OCI-LY1 (cell line): ENCODE measurements around the gene MIOX.
A peak's percentile ranks its signal among the peaks of the same experiment; 100 is the strongest.

Experiments
- H2AFZ ChIP-seq: fragments of 200-600 bp; sonication (generic), shearing (Covaris generic); 2 replicates; pipeline ENCODE4 v1.6.0; 2014; ENCODE audit warnings: antibody characterized with exemption, mild to moderate bottlenecking, low read length
- H3F3A ChIP-seq: fragments of 200-600 bp; sonication (generic), shearing (Covaris generic); 2 replicates; pipeline ENCODE4 v1.6.0; 2014; ENCODE audit warnings: mild to moderate bottlenecking, antibody characterized with exemption, low read length, moderate library complexity; ENCODE audit not compliant: insufficient read depth
- H3K27ac ChIP-seq: fragments of 200-600 bp; sonication (generic); 2 replicates; pipeline ENCODE4 v1.5.1; 2014; ENCODE audit warnings: low read length, mixed run types, mild to moderate bottlenecking, low read depth; ENCODE audit not compliant: poor library complexity, severe bottlenecking
- H3K27me3 ChIP-seq: fragments of 200-600 bp; sonication (generic); 2 replicates; pipeline ENCODE4 v1.6.0; 2014; ENCODE audit warnings: antibody characterized with exemption, mild to moderate bottlenecking, low read length, moderate library complexity; ENCODE audit not compliant: insufficient read depth
- H3K36me3 ChIP-seq: fragments of 200-600 bp; sonication (generic); 2 replicates; pipeline ENCODE4 v1.6.1; 2014; ENCODE audit warnings: mild to moderate bottlenecking, antibody characterized with exemption, low read length, moderate library complexity, mixed read lengths; ENCODE audit not compliant: insufficient read depth
- H3K4me1 ChIP-seq: fragments of 200-600 bp; sonication (generic); 2 replicates; pipeline ENCODE4 v1.5.1; 2014; ENCODE audit warnings: mild to moderate bottlenecking, low read length, moderate library complexity; ENCODE audit not compliant: insufficient read depth, severe bottlenecking
- H3K4me2 ChIP-seq: fragments of 200-600 bp; sonication (generic), shearing (Covaris generic); 2 replicates; pipeline ENCODE4 v1.6.1; 2014; ENCODE audit warnings: low read length
- H3K4me3 ChIP-seq: fragments of 200-600 bp; sonication (generic); 2 replicates; pipeline ENCODE4 v1.5.1; 2014; ENCODE audit warnings: low read length, low read depth, mild to moderate bottlenecking, mixed read lengths; ENCODE audit not compliant: poor library complexity, severe bottlenecking
- H3K79me2 ChIP-seq: fragments of 200-600 bp; shearing (Covaris generic); 2 replicates; pipeline ENCODE4 v1.6.1; 2016; ENCODE audit warnings: mixed run types, low read length, mixed read lengths; ENCODE audit not compliant: insufficient read depth
- H3K9ac ChIP-seq: fragments of 200-600 bp; sonication (generic), shearing (Covaris generic); 2 replicates; pipeline ENCODE4 v1.6.1; 2014; ENCODE audit warnings: mild to moderate bottlenecking, low read length, mixed read lengths
- H3K9me2 ChIP-seq: fragments of 200-600 bp; sonication (generic), shearing (Covaris generic); 2 replicates; pipeline ENCODE4 v1.6.1; 2014; ENCODE audit warnings: low read depth, mild to moderate bottlenecking, low read length, mixed read lengths
- H3K9me3 ChIP-seq: fragments of 200-600 bp; shearing (Covaris generic); 2 replicates; pipeline ENCODE4 v1.6.1; 2014; ENCODE audit warnings: low read length, mixed read lengths
- H4K20me1 ChIP-seq: fragments of 200-600 bp; sonication (generic), shearing (Covaris generic); 2 replicates; pipeline ENCODE4 v1.6.0; 2016; ENCODE audit warnings: mild to moderate bottlenecking, low read length; ENCODE audit not compliant: insufficient read depth
- EZH2 ChIP-seq: fragments of 200-600 bp; sonication (generic), shearing (Covaris generic); IDR thresholded peaks from 2 replicates; pipeline ENCODE4 v1.8.0; 2017; ENCODE audit warnings: borderline replicate concordance, mixed run types, mild to moderate bottlenecking, antibody characterized with exemption, low read length, moderate library complexity, mixed read lengths
- TF ChIP-seq, protein P1 (sequence below): fragments of 200-600 bp; sonication (generic), shearing (Covaris generic); IDR thresholded peaks from 2 replicates; pipeline ENCODE4 v1.5.1; 2017; ENCODE audit warnings: mild to moderate bottlenecking, antibody characterized with exemption, low read length, moderate library complexity, mixed read lengths

MIOX gene

DNA sequence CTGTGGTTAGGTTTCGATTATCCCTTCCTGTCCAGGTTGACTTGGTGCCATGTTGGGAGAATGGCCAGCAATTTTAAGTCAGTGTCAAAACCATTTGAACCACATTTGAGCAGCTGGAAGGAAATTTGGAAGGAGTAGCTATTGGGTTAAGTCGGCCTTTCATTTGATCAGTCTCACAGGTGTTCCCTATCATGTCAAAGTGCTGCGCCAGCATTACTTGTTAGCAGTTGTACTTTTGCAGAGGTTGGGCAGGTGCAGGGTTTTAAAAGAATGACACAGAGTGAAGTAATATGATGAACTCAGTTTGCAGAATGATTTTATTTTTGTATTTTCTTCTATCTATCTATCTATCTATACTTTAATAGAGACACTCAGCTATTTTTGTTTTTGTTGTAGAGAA lies 49.6 kb downstream of the MIOX start:
- Histone ChIP-seq H3F3A (peaks cover 15% of the 10 kb centered on the region; the same call in 1 of the 2 replicates), H3K4me3 (no peak overlapping the region), H3K36me3 (no peaks in the 10 kb centered on the region), H2AFZ (no peak overlapping the region), H3K4me1 (peaks cover 71% of the 10 kb centered on the region), H3K4me2 (no peak overlapping the region), H3K9me3 (no peaks in the 10 kb centered on the region), H3K9me2 (no peaks in the 10 kb centered on the region), H3K79me2 (no peaks in the 10 kb centered on the region), H3K27me3 (no peaks in the 10 kb centered on the region), H3K9ac (no peak overlapping the region), H3K27ac (peak overlapping the region; percentile 51), H4K20me1 (no peaks in the 10 kb centered on the region)
- TF ChIP-seq EZH2, result no peak
- TF ChIP-seq, protein P1, sequence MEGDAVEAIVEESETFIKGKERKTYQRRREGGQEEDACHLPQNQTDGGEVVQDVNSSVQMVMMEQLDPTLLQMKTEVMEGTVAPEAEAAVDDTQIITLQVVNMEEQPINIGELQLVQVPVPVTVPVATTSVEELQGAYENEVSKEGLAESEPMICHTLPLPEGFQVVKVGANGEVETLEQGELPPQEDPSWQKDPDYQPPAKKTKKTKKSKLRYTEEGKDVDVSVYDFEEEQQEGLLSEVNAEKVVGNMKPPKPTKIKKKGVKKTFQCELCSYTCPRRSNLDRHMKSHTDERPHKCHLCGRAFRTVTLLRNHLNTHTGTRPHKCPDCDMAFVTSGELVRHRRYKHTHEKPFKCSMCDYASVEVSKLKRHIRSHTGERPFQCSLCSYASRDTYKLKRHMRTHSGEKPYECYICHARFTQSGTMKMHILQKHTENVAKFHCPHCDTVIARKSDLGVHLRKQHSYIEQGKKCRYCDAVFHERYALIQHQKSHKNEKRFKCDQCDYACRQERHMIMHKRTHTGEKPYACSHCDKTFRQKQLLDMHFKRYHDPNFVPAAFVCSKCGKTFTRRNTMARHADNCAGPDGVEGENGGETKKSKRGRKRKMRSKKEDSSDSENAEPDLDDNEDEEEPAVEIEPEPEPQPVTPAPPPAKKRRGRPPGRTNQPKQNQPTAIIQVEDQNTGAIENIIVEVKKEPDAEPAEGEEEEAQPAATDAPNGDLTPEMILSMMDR, result no peak

GRCh38 chr22:50537765-50538164 lies 51.1 kb downstream of the MIOX start:
- Histone ChIP-seq H3K9ac (no peak overlapping the region), H3K4me3 (no peak overlapping the region)

More at GRCh38 chr22:50537765-50538164, 51.1 kb downstream of the MIOX start:
- Histone ChIP-seq H2AFZ (no peak overlapping the region), H3K36me3 (no peaks in the 10 kb centered on the region), H3K4me1 (peaks cover 71% of the 10 kb centered on the region), H3K9me3 (no peaks in the 10 kb centered on the region), H3K9me2 (no peaks in the 10 kb centered on the region), H3F3A (peaks cover 15% of the 10 kb centered on the region; the same call in 1 of the 2 replicates), H3K79me2 (no peaks in the 10 kb centered on the region), H3K27me3 (no peaks in the 10 kb centered on the region), H3K4me2 (no peak overlapping the region), H4K20me1 (no peaks in the 10 kb centered on the region), H3K27ac (peak overlapping the region; percentile 97)
- TF ChIP-seq EZH2, result no peak
- TF ChIP-seq, protein P1, result no peak
